Kidney (tissue), 14 donors: ENCODE data around the gene SPINK4. TPM values are rescaled to one million over a fixed set of nuclear protein-coding genes. Genes with fewer than 3 reads are reported as not detected.

Source experiments
- DNase-seq, 5 donors: peaks; one replicate each; pipeline ENCODE4 v3.0.0-alpha.2; 2013 to 2020
- FAIRE-seq: peaks from 2 replicates; lab custom pipeline; 2012; peaks lifted over from hg19 to GRCh38; lab: Jason Lieb, UNC
- H3K27ac ChIP-seq, 2 donors: one replicate each; pipeline ENCODE4 v1.7.0; 2013; ENCODE audit warnings: low read depth in 2 of 2, low read length in 2 of 2, inconsistent platforms in 1 of 2
- H3K27me3 ChIP-seq: one replicate; pipeline ENCODE4 v1.7.1; 2013; ENCODE audit warnings: low read length, inconsistent platforms; ENCODE audit not compliant: control insufficient read depth, insufficient read depth
- H3K36me3 ChIP-seq, 3 donors: one replicate each; pipeline versions ENCODE4 v1.7.0 to v1.7.1; 2013; ENCODE audit warnings: low read length in 3 of 3, control low read depth in 1 of 3, inconsistent platforms in 1 of 3; ENCODE audit not compliant: insufficient read depth in 3 of 3, control insufficient read depth in 2 of 3
- H3K4me1 ChIP-seq, 3 donors: one replicate each; pipeline versions ENCODE4 v1.7.0 to v1.7.1; 2013; ENCODE audit warnings: low read length in 3 of 3, inconsistent platforms in 1 of 3, low read depth in 1 of 3; ENCODE audit not compliant: control insufficient read depth in 2 of 3, insufficient read depth in 2 of 3
- H3K4me3 ChIP-seq, 3 donors: one replicate each; pipeline versions ENCODE4 v1.7.0 to v1.8.1; 2013; ENCODE audit warnings: low read length in 3 of 3, control low read depth in 1 of 3, inconsistent platforms in 1 of 3
- H3K9ac ChIP-seq, 3 donors: one replicate each; pipeline versions ENCODE4 v1.7.0 to v1.7.1; 2013; ENCODE audit warnings: low read length in 3 of 3, control low read depth in 1 of 3, inconsistent platforms in 1 of 3
- H3K9me3 ChIP-seq, 3 donors: one replicate each; pipeline versions ENCODE4 v1.7.0 to v1.7.1; 2013; ENCODE audit warnings: low read length in 3 of 3, control low read depth in 1 of 3, inconsistent platforms in 1 of 3; ENCODE audit not compliant: control insufficient read depth in 2 of 3, insufficient read depth in 1 of 3
- intact Hi-C: fragments of 100-400 bp; cut with DNase I; formaldehyde crosslinking; loops from one replicate; pipeline ENCODE4 v1.11.1; 2022
- polyA plus RNA-seq: library from polyadenylated mRNA; stranded (reverse); fragments of 350-450 nt; fragmentation: Illumina TruSeq; extraction: RNeasy Lipid Tissue Mini Kit (QIAGEN cat#74804); gene quantifications from one replicate; pipeline ENCODE4 v1.2.3, GENCODE V29; 2014; ENCODE audit warnings: low read depth, low replicate concordance; ENCODE audit not compliant: insufficient read depth
- total RNA-seq: library from RNA; stranded (reverse); fragmentation: NEBNext Ultra II Directional; extraction: Animal tissue kit (Norgen Biotek cat#: 25700); gene quantifications from one replicate; pipeline ENCODE4 v1.2.1, GENCODE V29; 2021
- TF ChIP-seq, protein P1 (sequence below): IDR thresholded peaks from 3 replicates; pipeline ENCODE4 v1.5.1; 2012; ENCODE audit warnings: mild to moderate bottlenecking, moderate library complexity, borderline replicate concordance; ENCODE audit not compliant: insufficient read depth; ENCODE audit errors: extremely low read depth
- donor health status: control.
- donor health status: control.
- donor health status: control.
- donor health status: control.
- donor health status: control.
- donor health status: DM: yes; HTN: yes; CAD: no.
- donor health status: Normal renal cell carcinoma (clear cell type).

Gene SPINK4
- total and polyA plus RNA-seq, 2 donors from 2014 or later: not detected

DNA sequence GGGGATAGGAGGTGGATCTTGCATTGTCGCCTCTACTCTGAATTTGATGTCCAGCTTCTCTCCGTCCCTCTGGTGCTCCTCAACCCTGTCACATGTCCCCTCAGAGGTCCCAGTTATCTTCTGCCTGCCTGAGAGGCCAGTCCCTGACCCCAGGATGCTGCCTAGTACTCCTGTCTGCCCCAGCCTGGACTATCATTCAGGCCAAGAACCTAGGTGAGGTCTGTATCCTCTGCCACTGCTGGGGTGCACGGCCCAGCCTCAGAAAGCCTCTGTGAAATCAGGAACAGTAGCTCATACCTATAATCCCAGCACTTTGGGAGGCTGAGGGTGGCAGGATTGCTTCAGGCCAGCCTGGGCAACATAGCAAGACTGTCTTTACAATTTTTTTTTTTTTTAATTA, 8.6 kb downstream of the SPINK4 start:
- Histone ChIP-seq H3K4me1 (no peaks in the 10 kb centered on the region), H3K9ac (no peak overlapping the region), H3K4me3 (no peak overlapping the region), H3K36me3 (peaks cover 0 to 8% (median 4%) of the 10 kb centered on the region in 3 donors), H3K27ac (no peak overlapping the region), H3K9me3 (no peaks in the 10 kb centered on the region), H3K27me3 (no peaks in the 10 kb centered on the region)
- TF ChIP-seq, protein P1, sequence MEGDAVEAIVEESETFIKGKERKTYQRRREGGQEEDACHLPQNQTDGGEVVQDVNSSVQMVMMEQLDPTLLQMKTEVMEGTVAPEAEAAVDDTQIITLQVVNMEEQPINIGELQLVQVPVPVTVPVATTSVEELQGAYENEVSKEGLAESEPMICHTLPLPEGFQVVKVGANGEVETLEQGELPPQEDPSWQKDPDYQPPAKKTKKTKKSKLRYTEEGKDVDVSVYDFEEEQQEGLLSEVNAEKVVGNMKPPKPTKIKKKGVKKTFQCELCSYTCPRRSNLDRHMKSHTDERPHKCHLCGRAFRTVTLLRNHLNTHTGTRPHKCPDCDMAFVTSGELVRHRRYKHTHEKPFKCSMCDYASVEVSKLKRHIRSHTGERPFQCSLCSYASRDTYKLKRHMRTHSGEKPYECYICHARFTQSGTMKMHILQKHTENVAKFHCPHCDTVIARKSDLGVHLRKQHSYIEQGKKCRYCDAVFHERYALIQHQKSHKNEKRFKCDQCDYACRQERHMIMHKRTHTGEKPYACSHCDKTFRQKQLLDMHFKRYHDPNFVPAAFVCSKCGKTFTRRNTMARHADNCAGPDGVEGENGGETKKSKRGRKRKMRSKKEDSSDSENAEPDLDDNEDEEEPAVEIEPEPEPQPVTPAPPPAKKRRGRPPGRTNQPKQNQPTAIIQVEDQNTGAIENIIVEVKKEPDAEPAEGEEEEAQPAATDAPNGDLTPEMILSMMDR: no peak
- no peak for DNase-seq
- FAIRE-seq: no peak
- intact Hi-C loops: no loop called here

DNA sequence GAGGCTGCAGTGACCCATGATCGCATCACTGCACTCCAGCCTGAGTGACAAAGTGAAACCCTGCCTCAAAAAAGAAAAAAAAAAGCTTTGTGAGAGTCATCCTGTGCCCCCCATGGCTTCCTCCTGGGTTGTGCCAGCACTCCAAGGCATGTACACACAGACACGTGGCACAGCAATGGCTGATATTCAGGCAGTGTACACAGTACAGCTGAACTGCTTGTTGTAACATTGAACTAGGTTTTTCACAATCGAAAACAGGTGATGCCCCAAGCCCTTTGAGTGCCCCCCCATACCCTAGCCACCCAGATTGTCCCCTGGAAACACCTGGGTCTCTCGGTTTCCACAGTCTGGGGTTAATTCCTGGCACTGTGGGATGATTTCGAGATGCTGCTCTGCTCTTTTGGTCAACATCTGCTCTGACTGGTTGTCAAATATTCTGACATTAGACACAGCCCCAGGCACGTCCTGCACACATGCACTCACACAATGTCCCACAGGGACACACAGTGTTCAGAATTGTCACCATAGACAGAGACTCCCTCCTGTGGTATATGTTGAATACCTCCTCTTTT, 9.2 kb downstream of the SPINK4 start:
- DNase-seq (no peak), FAIRE-seq (no peak)
- Histone ChIP-seq H3K9ac (no peak overlapping the region), H3K4me3 (no peak overlapping the region), H3K36me3 (peaks cover 0 to 8% (median 5%) of the 10 kb centered on the region in 3 donors), H3K27ac (no peak overlapping the region), H3K9me3 (no peaks in the 10 kb centered on the region), H3K4me1 (no peaks in the 10 kb centered on the region), H3K27me3 (no peaks in the 10 kb centered on the region)
- TF ChIP-seq, protein P1: no peak
- intact Hi-C loops: no loop called here

DNA sequence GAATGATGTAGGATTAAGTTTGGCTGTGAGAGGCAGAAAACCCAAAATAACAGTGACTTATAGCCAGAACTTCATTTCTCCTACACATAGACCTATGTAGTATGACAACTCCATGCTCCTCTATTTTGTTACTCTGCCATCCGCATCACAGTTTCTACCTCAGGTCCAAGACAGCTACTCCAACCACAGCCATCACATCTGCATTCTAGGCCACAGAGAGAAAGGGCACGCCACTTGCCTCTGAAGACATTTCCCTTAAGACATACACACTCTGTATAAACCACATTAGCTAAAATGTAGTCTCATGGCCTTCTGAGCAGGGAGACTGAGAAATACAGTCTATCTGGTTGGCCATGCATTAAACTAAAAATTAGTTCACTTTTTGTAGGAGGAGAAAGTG, 10.0 kb downstream of the SPINK4 start:
- no peak overlapping the region for H3K4me3 ChIP-seq
- intact Hi-C loops: no loop called here
- FAIRE-seq: no peak
- TF ChIP-seq, protein P1: no peak
- no peak for DNase-seq
- no peaks in the 10 kb centered on the region for H3K9me3 ChIP-seq
- H3K27me3 ChIP-seq: no peaks in the 10 kb centered on the region
- peaks cover 0 to 16% (median 10%) of the 10 kb centered on the region in 3 donors for H3K36me3 ChIP-seq
- H3K4me1 ChIP-seq: peaks cover 0 to 5% (median 0%) of the 10 kb centered on the region in 3 donors
- H3K27ac ChIP-seq: no peak overlapping the region
- no peak overlapping the region for H3K9ac ChIP-seq
